ENCODE data around the gene INO80C.

Gene INO80C

GRCh38 chr18:35479911-35480586 lies 17.7 kb downstream of the INO80C start:
- H3K4me3 ChIP-seq (ENCODE audit: low read depth, low read length) = no peak overlapping the region
- in situ Hi-C loops (cut with HindIII; ENCODE audit: low sequenced_read_pairs) = loop anchor here (5.0 kb wide), 1 partner anchor 78 kb away; no protein-coding TSS in a partner anchor
- TF ChIP-seq CTCF (IDR thresholded peaks at IDR 0.05; ENCODE audit: low read depth, low read length, missing control alignments) = no peak
- DNase-seq (ENCODE audit: low read depth) = no peak

- TF ChIP-seq CTCF (IDR thresholded peaks at IDR 0.05; ENCODE audit: low read depth, low read length, missing control alignments) = peak; percentile 15
- DNase-seq (ENCODE audit: low read depth) = no peak
- in situ Hi-C loops (cut with HindIII; ENCODE audit: low sequenced_read_pairs) = no loop called here
- no peak overlapping the region for H3K4me3 ChIP-seq (ENCODE audit: low read depth, low read length)
Measured at GRCh38 chr18:35478520-35479435, 19.0 kb downstream of the INO80C start.

DNA sequence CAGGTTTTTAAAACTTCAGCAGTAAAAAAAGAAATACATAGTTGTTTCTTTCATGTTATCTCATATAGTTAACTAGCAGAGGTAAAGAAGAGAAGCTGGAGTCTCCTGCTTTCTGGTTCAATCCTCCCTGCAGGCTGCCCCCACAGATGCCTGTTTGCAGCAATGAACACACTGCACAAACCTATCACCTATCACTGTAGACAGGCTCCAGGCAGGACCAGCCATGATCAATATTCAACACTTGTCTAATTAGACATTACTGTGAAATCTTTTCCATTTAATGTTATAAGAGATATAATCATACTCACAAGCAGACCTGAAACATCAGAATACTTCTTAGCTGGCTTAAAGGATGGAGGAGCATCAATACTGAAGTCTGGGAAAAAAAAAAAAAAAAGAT lies 19.8 kb downstream of the INO80C start:
- no peak for DNase-seq (ENCODE audit: low read depth)
- in situ Hi-C loops (cut with HindIII; ENCODE audit: low sequenced_read_pairs) = no loop called here
- no peak overlapping the region for H3K4me3 ChIP-seq (ENCODE audit: low read depth, low read length)

GRCh38 chr18:35477497-35477896 lies 20.3 kb downstream of the INO80C start:
- H3K4me3 ChIP-seq (ENCODE audit: low read depth, low read length) = no peak overlapping the region
- in situ Hi-C loops (cut with HindIII; ENCODE audit: low sequenced_read_pairs) = no loop called here
- DNase-seq (ENCODE audit: low read depth) = no peak
- TF ChIP-seq CTCF (IDR thresholded peaks at IDR 0.05; ENCODE audit: low read depth, low read length, missing control alignments) = no peak

More for the DNA sequence above, 19.8 kb downstream of the INO80C start:
- no peak for TF ChIP-seq CTCF (IDR thresholded peaks at IDR 0.05; ENCODE audit: low read depth, low read length, missing control alignments)

DNA sequence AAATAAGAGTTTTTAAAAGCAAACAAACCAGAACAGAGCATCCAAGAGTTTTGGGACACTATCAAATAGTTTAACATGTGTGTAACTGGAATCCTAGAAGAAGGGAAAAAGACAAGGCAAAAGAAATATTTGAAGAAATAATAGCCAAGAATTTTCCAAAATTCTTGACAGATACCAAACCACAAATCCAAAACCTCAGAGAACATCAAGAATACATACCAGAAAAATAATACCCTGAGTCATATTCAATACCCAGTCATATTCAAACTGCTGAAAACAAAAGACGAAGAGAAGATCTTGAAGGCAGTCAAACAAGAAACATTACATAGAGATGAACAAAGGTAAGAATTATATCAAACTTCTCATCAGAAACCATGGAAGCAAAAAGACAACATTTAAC lies 22.9 kb downstream of the INO80C start:
- DNase-seq (ENCODE audit: low read depth) = no peak
- TF ChIP-seq CTCF (IDR thresholded peaks at IDR 0.05; ENCODE audit: low read depth, low read length, missing control alignments) = no peak
- in situ Hi-C loops (cut with HindIII; ENCODE audit: low sequenced_read_pairs) = no loop called here
- H3K4me3 ChIP-seq (ENCODE audit: low read depth, low read length) = no peak overlapping the region

DNA sequence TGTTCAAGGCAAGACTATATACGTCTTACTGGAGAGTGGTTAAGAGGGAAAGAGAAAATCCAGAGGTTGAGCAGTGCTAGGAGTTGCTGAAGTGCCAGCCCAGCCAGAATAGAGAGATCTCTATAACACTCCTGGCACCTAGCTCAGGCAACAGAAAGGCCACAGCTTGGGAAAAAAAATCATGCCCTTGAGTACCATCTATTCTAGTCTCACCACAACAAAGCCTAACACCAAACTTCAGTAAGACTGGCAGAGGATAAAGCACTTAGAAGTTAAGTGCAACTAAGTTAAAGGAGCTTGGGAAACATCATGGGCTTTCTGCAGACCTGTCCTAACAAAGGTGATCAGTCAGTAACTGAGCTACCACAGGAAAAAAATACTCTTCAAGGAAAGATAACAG lies 24.2 kb downstream of the INO80C start:
- DNase-seq (ENCODE audit: low read depth) = no peak
- H3K4me3 ChIP-seq (ENCODE audit: low read depth, low read length) = no peak overlapping the region
- no peak for TF ChIP-seq CTCF (IDR thresholded peaks at IDR 0.05; ENCODE audit: low read depth, low read length, missing control alignments)
- in situ Hi-C loops (cut with HindIII; ENCODE audit: low sequenced_read_pairs) = no loop called here

Measured in astrocyte of the cerebellum (primary cell).